Rectal smooth muscle tissue (tissue), 1 donor: Measurements from ENCODE around the gene CBLN3.

ENCODE experiments used
- H3K27ac ChIP-seq: one replicate; pipeline ENCODE4 v1.7.0; 2013; ENCODE audit warnings: low read depth, low read length, inconsistent platforms
- H3K27me3 ChIP-seq: one replicate; pipeline ENCODE4 v1.7.0; 2013; ENCODE audit warnings: low read length; ENCODE audit not compliant: control insufficient read depth, insufficient read depth
- H3K36me3 ChIP-seq: one replicate; pipeline ENCODE4 v1.7.0; 2013; ENCODE audit warnings: low read length; ENCODE audit not compliant: control insufficient read depth, insufficient read depth
- H3K4me1 ChIP-seq: one replicate; pipeline ENCODE4 v1.7.0; 2013; ENCODE audit warnings: low read length; ENCODE audit not compliant: control insufficient read depth, insufficient read depth
- H3K4me3 ChIP-seq: one replicate; pipeline ENCODE4 v1.7.0; 2013; ENCODE audit warnings: low read length
- H3K9ac ChIP-seq: one replicate; pipeline ENCODE4 v1.7.0; 2013; ENCODE audit warnings: low read length

Gene CBLN3

GRCh38 chr14:24415421-24416253, 13.8 kb downstream of the CBLN3 start:
- Histone ChIP-seq H3K4me1 (no peaks in the 10 kb centered on the region), H3K27me3 (no peaks in the 10 kb centered on the region), H3K4me3 (no peak overlapping the region), H3K27ac (no peak overlapping the region), H3K36me3 (peaks cover 8% of the 10 kb centered on the region), H3K9ac (no peak overlapping the region)

GRCh38 chr14:24414732-24415420, 14.6 kb downstream of the CBLN3 start:
- no peak overlapping the region for H3K9ac ChIP-seq
- H3K27me3 ChIP-seq: no peaks in the 10 kb centered on the region
- H3K36me3 ChIP-seq: peaks cover 8% of the 10 kb centered on the region
- no peak overlapping the region for H3K4me3 ChIP-seq
- no peak overlapping the region for H3K27ac ChIP-seq
- no peaks in the 10 kb centered on the region for H3K4me1 ChIP-seq

GRCh38 chr14:24414077-24414476, 15.4 kb downstream of the CBLN3 start:
- no peaks in the 10 kb centered on the region for H3K4me1 ChIP-seq
- H3K9ac ChIP-seq: no peak overlapping the region
- no peak overlapping the region for H3K4me3 ChIP-seq
- peaks cover 8% of the 10 kb centered on the region for H3K36me3 ChIP-seq
- H3K27ac ChIP-seq: no peak overlapping the region
- no peaks in the 10 kb centered on the region for H3K27me3 ChIP-seq

GRCh38 chr14:24411443-24412389, 17.8 kb downstream of the CBLN3 start:
- no peak overlapping the region for H3K4me3 ChIP-seq
- H3K9ac ChIP-seq: no peak overlapping the region
- peaks cover 8% of the 10 kb centered on the region for H3K36me3 ChIP-seq
- H3K27ac ChIP-seq: no peak overlapping the region
- H3K4me1 ChIP-seq: no peaks in the 10 kb centered on the region
- H3K27me3 ChIP-seq: no peaks in the 10 kb centered on the region

- no peak overlapping the region for H3K9ac ChIP-seq
- H3K36me3 ChIP-seq: peaks cover 11% of the 10 kb centered on the region
- H3K4me1 ChIP-seq: no peaks in the 10 kb centered on the region
- H3K27me3 ChIP-seq: no peaks in the 10 kb centered on the region
- no peak overlapping the region for H3K4me3 ChIP-seq
- H3K27ac ChIP-seq: no peak overlapping the region
Measured at GRCh38 chr14:24409956-24410355, 19.5 kb downstream of the CBLN3 start.

- no peaks in the 10 kb centered on the region for H3K27me3 ChIP-seq
- no peak overlapping the region for H3K27ac ChIP-seq
- H3K9ac ChIP-seq: no peak overlapping the region
- no peaks in the 10 kb centered on the region for H3K4me1 ChIP-seq
- no peak overlapping the region for H3K4me3 ChIP-seq
- peaks cover 6% of the 10 kb centered on the region for H3K36me3 ChIP-seq
Measured at GRCh38 chr14:24409192-24409591, 20.3 kb downstream of the CBLN3 start.

- no peak overlapping the region for H3K4me3 ChIP-seq
- H3K4me1 ChIP-seq: no peaks in the 10 kb centered on the region
- H3K36me3 ChIP-seq: peaks cover 6% of the 10 kb centered on the region
- H3K27me3 ChIP-seq: no peaks in the 10 kb centered on the region
- no peak overlapping the region for H3K27ac ChIP-seq
- H3K9ac ChIP-seq: no peak overlapping the region
Measured at GRCh38 chr14:24408764-24409163, 20.7 kb downstream of the CBLN3 start.

GRCh38 chr14:24407608-24408325, 21.7 kb downstream of the CBLN3 start:
- Histone ChIP-seq H3K27me3 (no peaks in the 10 kb centered on the region), H3K9ac (no peak overlapping the region), H3K4me3 (no peak overlapping the region), H3K4me1 (peaks cover 4% of the 10 kb centered on the region), H3K27ac (no peak overlapping the region), H3K36me3 (peaks cover 3% of the 10 kb centered on the region)

- no peak overlapping the region for H3K4me3 ChIP-seq
- no peaks in the 10 kb centered on the region for H3K27me3 ChIP-seq
- no peak overlapping the region for H3K9ac ChIP-seq
- peaks cover 4% of the 10 kb centered on the region for H3K4me1 ChIP-seq
- peaks cover 3% of the 10 kb centered on the region for H3K36me3 ChIP-seq
- H3K27ac ChIP-seq: no peak overlapping the region
Measured at GRCh38 chr14:24406416-24406815, 23.1 kb downstream of the CBLN3 start.

- peaks cover 3% of the 10 kb centered on the region for H3K36me3 ChIP-seq
- H3K27ac ChIP-seq: no peak overlapping the region
- H3K9ac ChIP-seq: no peak overlapping the region
- H3K27me3 ChIP-seq: no peaks in the 10 kb centered on the region
- peaks cover 9% of the 10 kb centered on the region for H3K4me1 ChIP-seq
- H3K4me3 ChIP-seq: no peak overlapping the region
Measured at GRCh38 chr14:24404814-24405213, 24.7 kb downstream of the CBLN3 start.

- Histone ChIP-seq H3K4me3 (no peak overlapping the region), H3K27ac (no peak overlapping the region), H3K27me3 (no peaks in the 10 kb centered on the region), H3K9ac (no peak overlapping the region), H3K36me3 (peaks cover 3% of the 10 kb centered on the region), H3K4me1 (peaks cover 13% of the 10 kb centered on the region)
Measured at GRCh38 chr14:24403294-24403998, 26.0 kb downstream of the CBLN3 start.
